GM23338 (cell line): ENCODE measurements around the gene ADIPOR2. TPM values are rescaled to one million over a fixed set of nuclear protein-coding genes. Genes with fewer than 3 reads are reported as not detected.

ENCODE experiments used
- ATAC-seq: fragments of 200-7000 bp; cut with Tn5 transposase; 3 replicates; pipeline ENCODE4 v1.9.1; 2020
- DNase-seq: peaks from one replicate; pipeline ENCODE4 v3.0.0-alpha.2; 2015; ENCODE audit warnings: low spot score
- H2AFZ ChIP-seq: fragments of 200-600 bp; sonication (generic); 2 replicates; pipeline ENCODE4 v1.8.0; 2016; ENCODE audit warnings: antibody characterized with exemption, mild to moderate bottlenecking, moderate library complexity
- H3F3A ChIP-seq: fragments of 200-600 bp; sonication (generic); replicated peaks from 2 replicates; pipeline ENCODE4 v1.8.0; 2017; ENCODE audit warnings: antibody characterized with exemption, mixed run types, low read depth
- H3K27ac ChIP-seq: fragments of 200-600 bp; sonication (generic); 2 replicates; pipeline ENCODE4 v1.6.1; 2016; ENCODE audit warnings: low read depth
- H3K27me3 ChIP-seq: fragments of 200-600 bp; sonication (generic); 2 replicates; pipeline ENCODE4 v1.8.0; 2016; ENCODE audit warnings: mild to moderate bottlenecking, mixed run types, moderate library complexity; ENCODE audit not compliant: insufficient read depth
- H3K36me3 ChIP-seq: fragments of 200-600 bp; sonication (generic); 2 replicates; pipeline ENCODE4 v1.8.0; 2016; ENCODE audit warnings: mild to moderate bottlenecking; ENCODE audit not compliant: insufficient read depth
- H3K4me1 ChIP-seq: fragments of 200-600 bp; sonication (generic); 2 replicates; pipeline ENCODE4 v1.8.0; 2016; ENCODE audit warnings: mild to moderate bottlenecking, moderate library complexity; ENCODE audit not compliant: insufficient read depth
- H3K4me2 ChIP-seq: fragments of 200-600 bp; sonication (generic); 2 replicates; pipeline ENCODE4 v1.7.1; 2017; ENCODE audit warnings: mixed run types
- H3K4me3 ChIP-seq: fragments of 200-600 bp; sonication (generic); 2 replicates; pipeline ENCODE4 v1.6.1; 2016; ENCODE audit warnings: mixed run types
- H3K79me2 ChIP-seq: fragments of 200-600 bp; sonication (generic); replicated peaks from 2 replicates; pipeline ENCODE4 v1.8.0; 2017; ENCODE audit warnings: mild to moderate bottlenecking; ENCODE audit not compliant: insufficient read depth
- H3K9me2 ChIP-seq: fragments of 200-600 bp; sonication (generic); 2 replicates; pipeline ENCODE4 v1.8.0; 2017; ENCODE audit not compliant: insufficient read depth
- H4K20me1 ChIP-seq: fragments of 200-600 bp; sonication (generic); replicated peaks from 2 replicates; pipeline ENCODE4 v1.8.0; 2017; ENCODE audit warnings: mild to moderate bottlenecking; ENCODE audit not compliant: insufficient read depth
- H3K27ac Mint-ChIP-seq: 2 replicates; pipeline ENCODE4 v1.8.0; 2020; ENCODE audit warnings: inconsistent platforms, mild to moderate bottlenecking, moderate library complexity, mixed read lengths
- H3K27me3 Mint-ChIP-seq: 3 replicates; pipeline ENCODE4 v1.8.0; 2022; ENCODE audit warnings: low read depth, mild to moderate bottlenecking, moderate library complexity, mixed read lengths, inconsistent platforms; ENCODE audit not compliant: insufficient read depth, poor library complexity
- H3K36me3 Mint-ChIP-seq: 3 replicates; pipeline ENCODE4 v1.8.0; 2021; ENCODE audit warnings: low read depth, mild to moderate bottlenecking, inconsistent platforms, moderate library complexity, mixed read lengths
- H3K4me1 Mint-ChIP-seq: 3 replicates; pipeline ENCODE4 v1.8.0; 2020; ENCODE audit warnings: mild to moderate bottlenecking, inconsistent platforms, mixed read lengths
- H3K4me3 Mint-ChIP-seq: 3 replicates; pipeline ENCODE4 v1.8.0; 2021; ENCODE audit warnings: moderate library complexity, mild to moderate bottlenecking, inconsistent platforms, mixed read lengths
- H3K9me3 Mint-ChIP-seq: 3 replicates; pipeline ENCODE4 v1.8.0; 2020; ENCODE audit warnings: moderate library complexity, mild to moderate bottlenecking, inconsistent platforms, mixed read lengths
- CREB1 ChIP-seq: fragments of 250-450 bp; sonication (Bioruptor Pico); IDR thresholded peaks from 2 replicates; pipeline ENCODE4 v1.5.0; 2020; ENCODE audit warnings: low read depth, mild to moderate bottlenecking, moderate library complexity
- EZH2phosphoT487 ChIP-seq: fragments of 200-600 bp; sonication (generic); IDR thresholded peaks from one replicate; pipeline ENCODE4 v1.8.1; 2018; ENCODE audit warnings: antibody characterized with exemption; ENCODE audit not compliant: unreplicated experiment
- POLR2AphosphoS5 ChIP-seq: IDR thresholded peaks from 2 replicates; pipeline ENCODE4 v1.6.1; 2016; ENCODE audit warnings: antibody characterized with exemption, low read depth
- STAT1 ChIP-seq: IDR thresholded peaks from one replicate; pipeline ENCODE4 v1.6.1; 2016; ENCODE audit warnings: antibody characterized with exemption; ENCODE audit not compliant: unreplicated experiment
- ZNF114 ChIP-seq: fragments of 250-450 bp; sonication (Bioruptor Pico); IDR thresholded peaks from 2 replicates; pipeline ENCODE4 v1.5.0; 2020; ENCODE audit warnings: mild to moderate bottlenecking, moderate library complexity
- ZNF331 ChIP-seq: fragments of 250-450 bp; sonication (Bioruptor Pico); IDR thresholded peaks from 2 replicates; pipeline ENCODE4 v1.5.0; 2020; ENCODE audit warnings: low read depth, mild to moderate bottlenecking, moderate library complexity
- polyA plus RNA-seq: library from polyadenylated mRNA; unstranded; fragments of >200 nt; fragmentation: Nextera tagmentation; extraction: Ambion mirVana; gene quantifications from 2 replicates; pipeline ENCODE4 v1.2.1, GENCODE V29; 2016
- total RNA-seq: library from RNA; depleted of rRNA; stranded (reverse); fragments of >200 nt; shearing (Covaris generic); gene quantifications from 2 replicates; pipeline ENCODE4 v1.2.3, GENCODE V29; 2014
- TF ChIP-seq, protein P1 (sequence below): IDR thresholded peaks from one replicate; pipeline ENCODE4 v1.6.1; 2018; ENCODE audit warnings: antibody characterized with exemption; ENCODE audit not compliant: unreplicated experiment
- TF ChIP-seq, protein P2 (sequence below): fragments of 250-450 bp; sonication (Bioruptor Pico); IDR thresholded peaks from 2 replicates; pipeline ENCODE4 v1.5.0; 2020; ENCODE audit warnings: mild to moderate bottlenecking, moderate library complexity
- TF ChIP-seq, protein P3 (sequence below), 2 experiments: fragments of 200-600 bp in 1 of 2; sonication (generic) in 1 of 2; conservative IDR thresholded peaks; 2 replicates each; pipeline versions ENCODE4 v1.5.1 to v1.6.1; 2016 to 2017; ENCODE audit warnings: antibody characterized with exemption in 2 of 2, low read depth in 2 of 2, mild to moderate bottlenecking in 2 of 2, moderate library complexity in 1 of 2
- TF ChIP-seq, protein P4 (sequence below): IDR thresholded peaks from 2 replicates; pipeline ENCODE4 v1.6.1; 2016; ENCODE audit warnings: antibody characterized with exemption

The ADIPOR2 gene
- total and polyA plus RNA-seq, 2 experiments from 2014 or later: 11.7 to 36.2 TPM

DNA sequence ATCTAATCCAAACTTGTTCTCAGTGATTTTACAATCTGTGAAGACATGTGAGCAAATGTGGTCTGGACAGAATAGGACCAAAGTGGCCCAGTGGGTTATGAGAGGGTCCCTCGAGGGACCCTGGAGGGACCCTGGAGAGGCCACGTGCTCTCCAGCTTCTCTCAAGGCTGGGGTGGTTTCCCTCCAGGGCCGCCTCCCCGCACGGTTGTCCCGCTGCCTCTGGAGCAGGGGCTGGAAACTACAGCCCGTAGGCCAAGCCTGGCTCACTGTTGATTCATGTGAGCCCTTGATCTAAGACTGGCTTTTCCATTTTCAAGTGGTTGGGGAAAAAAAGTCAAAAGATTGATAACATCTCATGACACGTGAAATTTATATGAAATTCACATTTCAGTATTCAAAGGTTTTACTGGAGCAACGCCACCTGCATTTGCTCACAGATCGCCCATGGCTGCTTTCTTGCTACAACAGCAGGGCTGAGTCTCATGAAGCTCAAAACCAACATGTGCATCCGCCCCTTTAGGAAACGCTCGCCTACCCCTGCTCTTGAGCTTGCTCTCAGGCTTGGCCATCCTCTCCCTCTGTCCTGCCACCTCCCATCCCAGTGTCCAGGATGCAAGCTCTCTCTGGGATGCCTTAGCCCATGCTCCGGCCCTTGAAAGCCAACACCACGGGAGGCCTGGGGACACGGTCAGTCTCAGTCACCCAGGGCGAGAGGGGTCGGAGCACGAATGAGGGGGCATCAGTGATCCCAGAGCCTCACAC, 117.3 kb downstream of the ADIPOR2 start:
- Histone ChIP-seq H3K27me3 (no peaks in the 10 kb centered on the region), H3K27ac (no peak overlapping the region), H3K79me2 (no peaks in the 10 kb centered on the region), H3K9me2 (no peaks in the 10 kb centered on the region), H3K4me1 (no peaks in the 10 kb centered on the region), H3K4me3 (no peak overlapping the region), H3K4me2 (no peak overlapping the region), H2AFZ (no peak overlapping the region), H3F3A (no peaks in the 10 kb centered on the region), H4K20me1 (no peaks in the 10 kb centered on the region), H3K36me3 (no peaks in the 10 kb centered on the region)
- no peaks in the 10 kb centered on the region for H3K9me3 Mint-ChIP-seq
- peaks cover 6% of the 10 kb centered on the region for H3K27me3 Mint-ChIP-seq
- no peak overlapping the region for H3K27ac Mint-ChIP-seq
- H3K36me3 Mint-ChIP-seq: no peaks in the 10 kb centered on the region
- DNase-seq: no peak
- no peak overlapping the region for H3K4me3 Mint-ChIP-seq
- TF ChIP-seq STAT1: no peak
- TF ChIP-seq ZNF114: no peak
- TF ChIP-seq, protein P1, sequence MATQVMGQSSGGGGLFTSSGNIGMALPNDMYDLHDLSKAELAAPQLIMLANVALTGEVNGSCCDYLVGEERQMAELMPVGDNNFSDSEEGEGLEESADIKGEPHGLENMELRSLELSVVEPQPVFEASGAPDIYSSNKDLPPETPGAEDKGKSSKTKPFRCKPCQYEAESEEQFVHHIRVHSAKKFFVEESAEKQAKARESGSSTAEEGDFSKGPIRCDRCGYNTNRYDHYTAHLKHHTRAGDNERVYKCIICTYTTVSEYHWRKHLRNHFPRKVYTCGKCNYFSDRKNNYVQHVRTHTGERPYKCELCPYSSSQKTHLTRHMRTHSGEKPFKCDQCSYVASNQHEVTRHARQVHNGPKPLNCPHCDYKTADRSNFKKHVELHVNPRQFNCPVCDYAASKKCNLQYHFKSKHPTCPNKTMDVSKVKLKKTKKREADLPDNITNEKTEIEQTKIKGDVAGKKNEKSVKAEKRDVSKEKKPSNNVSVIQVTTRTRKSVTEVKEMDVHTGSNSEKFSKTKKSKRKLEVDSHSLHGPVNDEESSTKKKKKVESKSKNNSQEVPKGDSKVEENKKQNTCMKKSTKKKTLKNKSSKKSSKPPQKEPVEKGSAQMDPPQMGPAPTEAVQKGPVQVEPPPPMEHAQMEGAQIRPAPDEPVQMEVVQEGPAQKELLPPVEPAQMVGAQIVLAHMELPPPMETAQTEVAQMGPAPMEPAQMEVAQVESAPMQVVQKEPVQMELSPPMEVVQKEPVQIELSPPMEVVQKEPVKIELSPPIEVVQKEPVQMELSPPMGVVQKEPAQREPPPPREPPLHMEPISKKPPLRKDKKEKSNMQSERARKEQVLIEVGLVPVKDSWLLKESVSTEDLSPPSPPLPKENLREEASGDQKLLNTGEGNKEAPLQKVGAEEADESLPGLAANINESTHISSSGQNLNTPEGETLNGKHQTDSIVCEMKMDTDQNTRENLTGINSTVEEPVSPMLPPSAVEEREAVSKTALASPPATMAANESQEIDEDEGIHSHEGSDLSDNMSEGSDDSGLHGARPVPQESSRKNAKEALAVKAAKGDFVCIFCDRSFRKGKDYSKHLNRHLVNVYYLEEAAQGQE: no peak
- TF ChIP-seq, protein P2, sequence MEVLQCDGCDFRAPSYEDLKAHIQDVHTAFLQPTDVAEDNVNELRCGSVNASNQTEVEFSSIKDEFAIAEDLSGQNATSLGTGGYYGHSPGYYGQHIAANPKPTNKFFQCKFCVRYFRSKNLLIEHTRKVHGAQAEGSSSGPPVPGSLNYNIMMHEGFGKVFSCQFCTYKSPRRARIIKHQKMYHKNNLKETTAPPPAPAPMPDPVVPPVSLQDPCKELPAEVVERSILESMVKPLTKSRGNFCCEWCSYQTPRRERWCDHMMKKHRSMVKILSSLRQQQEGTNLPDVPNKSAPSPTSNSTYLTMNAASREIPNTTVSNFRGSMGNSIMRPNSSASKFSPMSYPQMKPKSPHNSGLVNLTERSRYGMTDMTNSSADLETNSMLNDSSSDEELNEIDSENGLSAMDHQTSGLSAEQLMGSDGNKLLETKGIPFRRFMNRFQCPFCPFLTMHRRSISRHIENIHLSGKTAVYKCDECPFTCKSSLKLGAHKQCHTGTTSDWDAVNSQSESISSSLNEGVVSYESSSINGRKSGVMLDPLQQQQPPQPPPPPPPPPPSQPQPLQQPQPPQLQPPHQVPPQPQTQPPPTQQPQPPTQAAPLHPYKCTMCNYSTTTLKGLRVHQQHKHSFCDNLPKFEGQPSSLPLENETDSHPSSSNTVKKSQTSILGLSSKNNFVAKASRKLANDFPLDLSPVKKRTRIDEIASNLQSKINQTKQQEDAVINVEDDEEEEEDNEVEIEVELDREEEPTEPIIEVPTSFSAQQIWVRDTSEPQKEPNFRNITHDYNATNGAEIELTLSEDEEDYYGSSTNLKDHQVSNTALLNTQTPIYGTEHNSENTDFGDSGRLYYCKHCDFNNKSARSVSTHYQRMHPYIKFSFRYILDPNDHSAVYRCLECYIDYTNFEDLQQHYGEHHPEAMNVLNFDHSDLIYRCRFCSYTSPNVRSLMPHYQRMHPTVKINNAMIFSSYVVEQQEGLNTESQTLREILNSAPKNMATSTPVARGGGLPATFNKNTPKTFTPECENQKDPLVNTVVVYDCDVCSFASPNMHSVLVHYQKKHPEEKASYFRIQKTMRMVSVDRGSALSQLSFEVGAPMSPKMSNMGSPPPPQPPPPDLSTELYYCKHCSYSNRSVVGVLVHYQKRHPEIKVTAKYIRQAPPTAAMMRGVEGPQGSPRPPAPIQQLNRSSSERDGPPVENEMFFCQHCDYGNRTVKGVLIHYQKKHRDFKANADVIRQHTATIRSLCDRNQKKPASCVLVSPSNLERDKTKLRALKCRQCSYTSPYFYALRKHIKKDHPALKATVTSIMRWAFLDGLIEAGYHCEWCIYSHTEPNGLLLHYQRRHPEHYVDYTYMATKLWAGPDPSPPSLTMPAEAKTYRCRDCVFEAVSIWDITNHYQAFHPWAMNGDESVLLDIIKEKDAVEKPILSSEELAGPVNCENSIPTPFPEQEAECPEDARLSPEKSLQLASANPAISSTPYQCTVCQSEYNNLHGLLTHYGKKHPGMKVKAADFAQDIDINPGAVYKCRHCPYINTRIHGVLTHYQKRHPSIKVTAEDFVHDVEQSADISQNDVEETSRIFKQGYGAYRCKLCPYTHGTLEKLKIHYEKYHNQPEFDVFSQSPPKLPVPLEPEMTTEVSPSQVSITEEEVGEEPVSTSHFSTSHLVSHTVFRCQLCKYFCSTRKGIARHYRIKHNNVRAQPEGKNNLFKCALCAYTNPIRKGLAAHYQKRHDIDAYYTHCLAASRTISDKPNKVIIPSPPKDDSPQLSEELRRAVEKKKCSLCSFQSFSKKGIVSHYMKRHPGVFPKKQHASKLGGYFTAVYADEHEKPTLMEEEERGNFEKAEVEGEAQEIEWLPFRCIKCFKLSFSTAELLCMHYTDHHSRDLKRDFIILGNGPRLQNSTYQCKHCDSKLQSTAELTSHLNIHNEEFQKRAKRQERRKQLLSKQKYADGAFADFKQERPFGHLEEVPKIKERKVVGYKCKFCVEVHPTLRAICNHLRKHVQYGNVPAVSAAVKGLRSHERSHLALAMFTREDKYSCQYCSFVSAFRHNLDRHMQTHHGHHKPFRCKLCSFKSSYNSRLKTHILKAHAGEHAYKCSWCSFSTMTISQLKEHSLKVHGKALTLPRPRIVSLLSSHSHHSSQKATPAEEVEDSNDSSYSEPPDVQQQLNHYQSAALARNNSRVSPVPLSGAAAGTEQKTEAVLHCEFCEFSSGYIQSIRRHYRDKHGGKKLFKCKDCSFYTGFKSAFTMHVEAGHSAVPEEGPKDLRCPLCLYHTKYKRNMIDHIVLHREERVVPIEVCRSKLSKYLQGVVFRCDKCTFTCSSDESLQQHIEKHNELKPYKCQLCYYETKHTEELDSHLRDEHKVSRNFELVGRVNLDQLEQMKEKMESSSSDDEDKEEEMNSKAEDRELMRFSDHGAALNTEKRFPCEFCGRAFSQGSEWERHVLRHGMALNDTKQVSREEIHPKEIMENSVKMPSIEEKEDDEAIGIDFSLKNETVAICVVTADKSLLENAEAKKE (CRISPR knock-in tag): no peak
- no peak for TF ChIP-seq ZNF331
- no peak for TF ChIP-seq POLR2AphosphoS5
- TF ChIP-seq, protein P3, sequence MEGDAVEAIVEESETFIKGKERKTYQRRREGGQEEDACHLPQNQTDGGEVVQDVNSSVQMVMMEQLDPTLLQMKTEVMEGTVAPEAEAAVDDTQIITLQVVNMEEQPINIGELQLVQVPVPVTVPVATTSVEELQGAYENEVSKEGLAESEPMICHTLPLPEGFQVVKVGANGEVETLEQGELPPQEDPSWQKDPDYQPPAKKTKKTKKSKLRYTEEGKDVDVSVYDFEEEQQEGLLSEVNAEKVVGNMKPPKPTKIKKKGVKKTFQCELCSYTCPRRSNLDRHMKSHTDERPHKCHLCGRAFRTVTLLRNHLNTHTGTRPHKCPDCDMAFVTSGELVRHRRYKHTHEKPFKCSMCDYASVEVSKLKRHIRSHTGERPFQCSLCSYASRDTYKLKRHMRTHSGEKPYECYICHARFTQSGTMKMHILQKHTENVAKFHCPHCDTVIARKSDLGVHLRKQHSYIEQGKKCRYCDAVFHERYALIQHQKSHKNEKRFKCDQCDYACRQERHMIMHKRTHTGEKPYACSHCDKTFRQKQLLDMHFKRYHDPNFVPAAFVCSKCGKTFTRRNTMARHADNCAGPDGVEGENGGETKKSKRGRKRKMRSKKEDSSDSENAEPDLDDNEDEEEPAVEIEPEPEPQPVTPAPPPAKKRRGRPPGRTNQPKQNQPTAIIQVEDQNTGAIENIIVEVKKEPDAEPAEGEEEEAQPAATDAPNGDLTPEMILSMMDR (conservative IDR thresholded peaks at IDR 0.05; ENCODE audit: low read depth in 2 of 2): no peak
- TF ChIP-seq, protein P4, sequence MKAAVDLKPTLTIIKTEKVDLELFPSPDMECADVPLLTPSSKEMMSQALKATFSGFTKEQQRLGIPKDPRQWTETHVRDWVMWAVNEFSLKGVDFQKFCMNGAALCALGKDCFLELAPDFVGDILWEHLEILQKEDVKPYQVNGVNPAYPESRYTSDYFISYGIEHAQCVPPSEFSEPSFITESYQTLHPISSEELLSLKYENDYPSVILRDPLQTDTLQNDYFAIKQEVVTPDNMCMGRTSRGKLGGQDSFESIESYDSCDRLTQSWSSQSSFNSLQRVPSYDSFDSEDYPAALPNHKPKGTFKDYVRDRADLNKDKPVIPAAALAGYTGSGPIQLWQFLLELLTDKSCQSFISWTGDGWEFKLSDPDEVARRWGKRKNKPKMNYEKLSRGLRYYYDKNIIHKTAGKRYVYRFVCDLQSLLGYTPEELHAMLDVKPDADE: no peak
- TF ChIP-seq CREB1: no peak
- no peak for TF ChIP-seq EZH2phosphoT487
- no peak for ATAC-seq
- no peaks in the 10 kb centered on the region; the same call in 1 of the 3 replicates for H3K4me1 Mint-ChIP-seq
